Fibroblast of skin of left biceps (primary cell): ENCODE results near the gene GPATCH1.
"Not testable (repeated sequence)": the region's sequence is repeated elsewhere in the genome, so short reads cannot be mapped to it uniquely, and the experiment has no call there.

ENCODE experiments used
- DNase-seq, 2 experiments: peaks; one replicate each; pipeline ENCODE4 v3.0.0-alpha.2; 2013; ENCODE audit warnings: low read depth in 2 of 2

Gene GPATCH1

DNA sequence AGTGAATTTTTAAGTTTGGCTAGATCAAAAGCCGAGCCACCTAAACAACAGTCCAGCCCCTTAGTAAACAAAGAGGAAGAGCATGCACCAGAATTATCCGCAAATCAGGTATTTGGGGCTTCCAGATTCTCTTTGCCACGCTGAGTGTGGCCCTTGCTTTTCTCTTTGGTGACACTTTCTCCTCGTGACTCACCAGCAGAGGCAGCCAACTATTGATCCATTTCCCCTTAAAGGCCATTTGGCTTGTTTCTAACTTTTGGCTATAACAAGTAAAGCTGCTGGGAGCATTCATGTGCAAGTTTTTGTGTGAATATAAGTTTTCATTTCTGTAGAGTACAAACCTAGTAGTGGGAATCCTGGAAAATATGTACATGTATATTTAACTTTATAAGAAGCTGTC is 33.3 kb downstream of the GPATCH1 start:
- DNase-seq: no peak

GRCh38 chr19:33117501-33117900 is 36.5 kb downstream of the GPATCH1 start:
- DNase-seq: no peak

DNA sequence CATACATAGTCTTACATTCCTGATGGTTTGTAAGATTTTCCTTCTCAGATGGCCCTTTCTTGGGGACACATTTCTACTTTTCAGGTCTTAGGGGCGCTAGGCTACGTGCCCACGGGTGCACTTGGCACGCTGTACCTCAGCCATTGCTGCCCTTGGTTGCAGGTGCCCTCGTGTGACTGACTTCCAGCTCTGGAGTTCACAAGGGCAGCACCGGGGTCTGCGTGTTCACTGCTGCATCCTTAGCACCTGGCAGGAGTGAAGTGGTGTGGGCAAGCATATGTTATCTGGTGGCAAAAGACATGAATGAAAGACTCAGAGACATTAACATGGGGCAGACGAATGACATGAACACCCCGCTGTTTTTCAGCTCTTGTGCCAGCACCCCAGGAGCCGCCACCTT is 37.7 kb downstream of the GPATCH1 start:
- DNase-seq: no peak

DNA sequence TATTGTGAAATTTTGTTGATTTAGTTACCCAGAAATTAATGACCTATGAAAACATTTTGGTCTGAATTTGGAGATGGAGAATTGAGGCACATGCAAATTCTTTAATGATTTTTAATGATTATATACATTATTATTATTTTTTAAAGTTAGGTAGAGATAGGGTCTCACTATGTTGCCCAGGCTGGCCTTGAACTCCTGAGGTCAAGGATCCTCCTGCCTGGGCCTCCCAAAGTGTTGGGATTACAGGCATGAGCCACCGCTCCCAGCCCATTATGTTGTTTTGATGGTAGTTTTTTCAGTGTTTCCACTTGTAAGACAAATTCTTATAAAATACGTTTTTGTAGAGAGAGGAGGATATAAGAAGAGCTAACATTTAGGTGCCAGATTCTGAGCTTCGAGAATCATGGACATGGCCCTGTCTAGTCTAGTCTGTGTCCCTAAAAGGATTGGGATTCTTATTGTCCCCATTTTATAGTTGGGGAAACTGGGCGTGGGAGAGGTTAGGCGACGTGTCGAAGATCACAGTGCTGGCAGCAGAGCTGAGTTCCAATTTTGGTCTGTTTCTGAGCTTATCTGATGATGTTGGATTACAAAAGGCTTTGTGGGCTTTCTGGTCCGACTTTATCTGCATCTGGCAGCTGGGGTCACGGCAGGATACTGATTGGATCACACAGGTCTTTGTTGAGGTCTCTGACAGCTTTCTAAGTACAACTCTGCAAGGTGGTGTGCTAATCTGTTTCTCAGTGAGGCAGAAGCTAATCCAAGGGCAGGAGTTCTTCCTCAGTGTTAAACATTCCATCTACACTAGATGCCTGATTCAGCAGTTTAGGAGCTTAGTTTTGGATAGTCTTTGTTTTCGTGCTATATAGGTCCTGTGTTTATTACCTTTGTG is 43.5 kb downstream of the GPATCH1 start:
- DNase-seq: no peak

- no peak for DNase-seq
Observed at GRCh38 chr19:33125929-33126388, 45.0 kb downstream of the GPATCH1 start.

DNA sequence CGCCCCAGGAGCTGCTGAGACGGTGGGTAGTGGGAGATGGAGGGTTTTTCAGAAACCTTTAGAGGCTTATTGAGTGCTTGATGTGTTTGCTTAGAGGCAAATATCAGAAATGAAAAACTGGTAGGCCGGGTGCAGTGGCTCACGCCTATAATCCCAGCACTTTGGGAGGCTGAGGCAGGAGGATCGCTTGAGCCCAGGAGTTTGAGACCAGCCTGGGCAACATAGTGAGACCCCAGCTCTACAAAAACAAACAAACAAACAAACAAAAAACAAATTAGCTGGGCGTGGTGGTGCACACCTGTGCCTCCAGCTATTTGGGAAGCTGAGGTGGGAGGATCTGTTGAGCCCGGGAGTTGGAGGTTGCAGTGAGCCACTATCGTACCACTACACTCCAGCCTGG is 45.7 kb downstream of the GPATCH1 start:
- not testable (repeated sequence) for DNase-seq

DNA sequence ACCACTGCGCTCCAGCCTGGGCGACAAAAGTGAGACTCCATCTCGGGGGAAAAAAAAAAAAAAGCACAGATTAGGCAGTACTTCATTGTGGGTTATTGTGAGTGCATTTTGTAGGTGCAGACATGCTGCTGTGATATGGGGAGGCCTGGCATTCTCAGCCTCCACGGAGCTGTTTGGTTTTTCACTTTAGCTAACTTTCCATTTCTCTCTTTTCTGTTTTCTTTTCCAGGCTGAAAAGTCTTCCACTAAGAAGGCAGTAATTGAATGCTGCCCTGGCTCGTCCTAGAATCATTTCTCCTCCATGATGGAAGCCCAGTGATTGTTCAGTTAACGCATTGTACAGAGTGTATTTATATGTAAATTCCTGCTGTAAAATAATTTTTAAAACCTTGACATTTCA is 48.9 kb downstream of the GPATCH1 start:
- DNase-seq: no peak

DNA sequence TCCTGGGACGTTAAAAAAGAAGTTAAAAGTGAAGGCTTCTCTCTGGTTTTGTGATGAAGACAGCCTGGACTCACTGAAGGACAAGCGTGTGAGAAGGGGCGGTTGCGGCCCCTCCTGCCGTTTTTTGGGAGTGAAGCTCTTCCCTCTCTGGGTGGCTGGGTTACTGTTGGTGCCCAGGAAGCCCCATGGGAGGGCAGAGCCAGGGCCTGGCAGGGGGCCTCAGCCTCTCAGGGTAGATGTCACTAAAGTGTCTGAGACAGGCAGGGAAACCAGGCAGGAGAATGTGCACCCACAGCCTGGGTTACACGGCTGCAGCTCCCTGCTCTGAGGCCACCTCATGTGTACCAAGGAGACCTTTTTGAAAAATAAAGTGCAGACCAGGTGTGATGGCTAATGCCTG is 49.5 kb downstream of the GPATCH1 start:
- no peak for DNase-seq

GRCh38 chr19:33132021-33132420 is 51.0 kb downstream of the GPATCH1 start, which contains the start of gene WDR88:
Gene WDR88 (plus strand): TSS chr19:33132114. CDS start chr19:33132170, 56 bp downstream.
- no peak for DNase-seq

DNA sequence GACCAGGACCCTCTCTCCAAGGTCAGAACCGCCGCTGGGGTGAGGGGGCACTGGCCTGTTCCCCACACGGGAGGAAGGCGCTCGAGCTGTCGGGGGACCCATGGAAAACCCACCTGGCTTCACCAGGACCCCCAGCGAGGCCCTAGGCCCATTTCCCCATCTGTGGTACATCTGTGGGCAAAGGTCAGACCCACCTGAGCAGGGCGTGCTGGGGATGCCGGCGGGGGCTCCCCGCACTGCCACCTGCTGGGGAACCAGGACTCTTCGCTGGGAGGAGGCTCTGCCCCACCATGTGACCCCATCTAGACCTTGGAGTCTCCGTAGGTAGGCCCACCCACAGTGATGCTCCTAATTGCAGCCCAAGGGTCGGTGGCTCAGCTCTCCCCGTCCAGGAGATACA is 51.4 kb downstream of the GPATCH1 start:
- no peak for DNase-seq

DNA sequence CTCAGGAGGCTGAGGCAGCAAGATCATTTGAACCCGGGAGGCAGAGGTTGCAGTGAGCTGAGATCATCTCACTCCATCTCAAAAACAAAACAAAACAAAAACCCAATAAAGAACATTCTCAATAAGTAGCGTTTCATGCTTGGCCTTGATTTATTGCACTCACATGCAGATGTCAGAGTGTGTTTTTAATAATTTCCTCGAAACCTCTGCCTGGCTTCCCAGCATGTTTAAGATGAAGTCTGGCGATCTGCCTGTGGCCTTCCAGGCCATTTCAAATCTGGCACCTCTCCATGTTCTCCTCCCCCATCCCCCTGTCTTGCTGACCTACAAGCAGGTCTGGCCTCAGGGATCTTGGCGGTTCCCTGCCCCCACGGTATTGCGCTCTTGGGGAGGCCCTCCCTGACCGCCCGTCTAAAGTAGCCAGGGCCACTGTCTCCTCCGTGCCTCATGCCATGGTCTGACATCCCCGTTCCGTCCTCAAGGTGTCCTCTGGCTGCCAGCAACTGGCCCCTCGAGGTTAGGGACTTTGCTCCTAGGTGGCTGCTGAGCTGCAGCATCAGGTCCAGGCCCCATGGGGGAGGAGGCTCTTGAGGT is 52.6 kb downstream of the GPATCH1 start:
- DNase-seq: peak in 1 of 2 experiments; percentile 7

DNA sequence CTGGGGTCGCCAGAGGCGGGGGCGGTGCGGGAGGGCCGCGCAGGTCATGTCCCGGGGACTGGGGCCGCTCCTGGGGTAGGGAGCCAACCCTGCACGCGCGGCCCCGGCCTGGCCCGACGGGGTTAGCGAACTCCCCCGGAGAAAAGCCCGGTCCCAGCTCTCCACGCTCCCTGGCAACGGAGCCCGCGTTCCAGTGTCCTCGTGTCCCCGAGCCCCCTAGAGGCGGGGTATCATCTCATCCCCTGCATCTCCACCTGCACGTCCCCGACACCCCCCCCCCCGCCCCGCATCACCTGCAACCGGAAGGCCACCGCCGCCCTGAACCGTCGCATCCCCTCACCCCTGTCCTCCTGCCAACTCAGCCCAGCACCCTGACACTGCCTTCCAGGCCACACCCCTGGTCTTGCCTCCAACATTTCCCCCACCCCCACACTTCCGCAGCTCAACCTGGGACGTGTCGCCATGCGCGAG is 53.6 kb downstream of the GPATCH1 start:
- DNase-seq: no peak

DNA sequence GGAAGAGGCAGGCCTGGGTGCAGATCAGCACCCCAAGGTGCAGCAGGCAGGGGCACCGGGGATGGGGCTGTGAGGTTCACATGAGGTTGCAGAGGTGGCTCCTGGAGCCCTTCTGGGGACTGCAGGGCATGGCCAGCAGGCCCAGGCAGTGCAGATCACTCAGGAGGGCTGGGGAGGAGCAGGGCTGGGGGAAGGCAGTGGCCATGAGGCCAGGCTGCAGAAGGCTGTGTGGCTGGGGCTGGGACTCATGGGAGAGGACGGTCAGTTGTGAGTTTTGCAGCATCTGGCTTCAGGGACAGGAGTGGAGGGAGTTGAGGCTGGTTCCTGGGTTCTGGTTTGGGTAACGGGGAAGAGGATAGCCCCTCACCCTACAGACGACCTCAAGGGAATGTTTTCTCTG is 58.2 kb downstream of the GPATCH1 start:
- DNase-seq: no peak

DNA sequence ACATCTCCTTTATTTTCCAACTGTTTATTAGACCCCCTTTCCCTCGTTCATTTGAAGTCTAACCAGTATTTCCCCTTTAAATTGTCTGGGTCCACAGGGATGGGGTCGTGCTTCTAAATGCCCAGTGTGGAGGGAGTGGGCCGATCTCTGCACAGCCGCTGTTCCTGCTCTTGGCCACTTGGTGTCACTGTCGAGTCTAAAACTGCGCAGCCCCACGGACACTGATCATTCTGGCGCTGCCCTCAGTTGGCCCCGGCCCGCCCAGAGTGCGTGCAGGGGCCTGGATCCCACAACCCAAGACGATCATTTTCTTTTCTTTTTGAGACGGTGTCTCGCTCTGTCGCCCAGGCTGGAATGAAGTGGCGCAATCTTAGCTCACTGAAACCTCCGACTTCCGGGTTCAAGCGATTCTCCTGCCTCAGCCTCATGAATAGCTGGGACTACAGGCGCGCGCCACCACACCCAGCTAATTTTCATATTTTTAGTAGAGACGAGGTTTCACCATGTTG is 63.0 kb downstream of the GPATCH1 start:
- DNase-seq: no peak

DNA sequence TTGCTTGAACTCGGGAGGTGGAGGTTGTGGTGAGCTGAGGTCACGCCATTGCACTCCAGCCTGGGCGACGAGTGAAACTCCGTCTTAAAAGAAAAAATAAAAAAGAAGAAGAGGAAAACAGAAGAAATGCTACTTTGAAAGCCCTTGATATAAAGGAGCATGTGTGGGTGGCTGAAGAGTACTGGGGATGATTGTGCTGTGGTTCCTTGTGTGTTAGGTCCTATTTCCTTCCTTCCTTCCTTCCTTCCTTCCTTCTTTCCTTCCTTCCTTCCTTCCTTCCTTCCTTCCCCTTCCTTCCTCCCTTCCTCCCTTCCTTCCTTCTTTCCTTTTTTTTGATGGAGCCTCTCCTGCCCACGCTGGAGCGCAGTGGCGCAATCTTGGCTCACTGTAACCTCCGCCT is 65.2 kb downstream of the GPATCH1 start:
- no peak for DNase-seq

- DNase-seq: no peak
Observed at GRCh38 chr19:33147538-33147937, 66.6 kb downstream of the GPATCH1 start.

DNA sequence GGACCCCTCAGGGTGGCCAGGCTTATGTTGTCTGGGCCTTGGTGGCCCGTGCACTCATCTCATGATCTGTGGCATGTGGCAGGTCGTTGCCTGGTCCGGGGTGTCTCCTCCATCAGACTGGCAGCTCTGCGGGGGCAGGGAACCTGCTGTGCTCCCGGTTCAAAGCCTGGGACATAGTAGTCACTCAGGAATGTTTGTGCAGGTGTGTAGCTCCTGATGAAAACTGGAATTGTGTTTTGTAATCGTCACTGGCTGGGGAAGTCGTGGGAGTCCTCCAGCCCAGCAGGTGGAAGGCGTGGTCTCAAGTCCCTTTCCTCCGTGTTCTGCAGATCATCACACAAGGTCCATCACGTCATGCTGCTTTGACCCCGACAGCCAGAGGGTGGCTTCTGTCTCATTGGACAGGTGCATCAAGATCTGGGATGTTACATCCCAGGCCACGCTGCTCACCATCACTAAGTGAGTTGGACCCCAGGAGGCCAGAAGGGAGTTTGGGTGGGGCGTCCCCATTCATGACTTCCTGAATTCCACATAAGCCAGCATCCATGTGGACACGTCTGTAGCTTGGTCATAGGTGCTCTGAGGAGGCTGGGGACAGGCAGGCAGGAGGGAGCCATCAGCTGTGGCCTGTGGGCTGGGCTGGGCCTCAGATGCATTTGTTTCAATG is 70.0 kb downstream of the GPATCH1 start:
- DNase-seq: no peak

DNA sequence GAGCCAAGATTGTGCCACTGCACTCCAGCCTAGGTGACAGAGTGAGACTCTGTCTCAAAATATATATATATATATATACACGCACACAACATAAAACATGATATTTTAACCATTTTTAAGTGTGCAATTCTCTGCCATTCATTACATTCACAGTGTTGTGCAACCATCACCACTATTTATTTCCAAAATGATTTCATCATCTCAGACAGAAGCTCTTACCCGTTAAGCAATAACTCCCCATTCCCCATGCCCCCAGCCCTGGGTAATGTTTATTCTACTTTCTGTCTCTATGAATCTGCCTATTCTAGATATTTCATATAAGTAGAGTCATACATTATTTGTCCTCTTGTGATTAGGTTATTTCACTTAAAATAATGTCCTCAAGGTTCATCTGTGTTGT is 71.2 kb downstream of the GPATCH1 start:
- DNase-seq: no peak

- DNase-seq: not testable (repeated sequence)
Observed at GRCh38 chr19:33152625-33153024, 71.6 kb downstream of the GPATCH1 start.

GRCh38 chr19:33154313-33154712 is 73.3 kb downstream of the GPATCH1 start:
- not testable (repeated sequence) for DNase-seq

DNA sequence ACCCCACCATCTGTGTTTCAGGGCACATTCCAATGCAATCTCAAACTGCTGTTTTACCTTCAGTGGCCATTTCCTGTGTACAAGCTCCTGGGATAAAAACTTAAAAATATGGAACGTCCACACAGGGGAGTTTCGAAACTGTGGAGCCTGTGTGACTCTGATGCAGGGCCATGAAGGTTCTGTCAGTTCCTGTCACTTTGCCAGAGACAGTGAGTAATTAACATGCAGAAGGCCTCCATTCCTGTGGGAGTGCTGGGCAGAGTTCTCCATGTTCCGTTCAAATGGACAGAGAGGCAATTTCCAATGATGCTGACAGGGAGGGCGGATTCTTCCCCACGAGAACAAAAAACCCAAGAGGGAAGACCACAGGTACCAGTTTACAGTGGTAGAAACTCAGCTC is 75.4 kb downstream of the GPATCH1 start:
- no peak for DNase-seq

- no peak for DNase-seq
Observed at GRCh38 chr19:33157906-33158305, 76.9 kb downstream of the GPATCH1 start.
